Peyer's patch (tissue), 4 donors: ENCODE results near the gene PPP4R4.

Experiments used
- POLR2A ChIP-seq, 2 donors: fragments of 450-650 bp; IDR thresholded peaks; one replicate each; pipeline ENCODE4 v1.5.1; 2017; ENCODE audit warnings: antibody characterized with exemption in 2 of 2, mild to moderate bottlenecking in 2 of 2, moderate library complexity in 2 of 2
- TF ChIP-seq, protein P1 (sequence below), 6 experiments: fragments of 450-650 bp in 4 of 6; fragments of 200-600 bp in 2 of 6; sonication (generic) in 1 of 6; IDR thresholded peaks; one replicate each; pipeline ENCODE4 v1.5.1; 2017 to 2019; ENCODE audit warnings: antibody characterized with exemption in 6 of 6, mild to moderate bottlenecking in 3 of 6, moderate library complexity in 1 of 6

GRCh38 chr14:94285158-94285557 is 111.0 kb downstream of the PPP4R4 start:
- TF ChIP-seq, protein P1, sequence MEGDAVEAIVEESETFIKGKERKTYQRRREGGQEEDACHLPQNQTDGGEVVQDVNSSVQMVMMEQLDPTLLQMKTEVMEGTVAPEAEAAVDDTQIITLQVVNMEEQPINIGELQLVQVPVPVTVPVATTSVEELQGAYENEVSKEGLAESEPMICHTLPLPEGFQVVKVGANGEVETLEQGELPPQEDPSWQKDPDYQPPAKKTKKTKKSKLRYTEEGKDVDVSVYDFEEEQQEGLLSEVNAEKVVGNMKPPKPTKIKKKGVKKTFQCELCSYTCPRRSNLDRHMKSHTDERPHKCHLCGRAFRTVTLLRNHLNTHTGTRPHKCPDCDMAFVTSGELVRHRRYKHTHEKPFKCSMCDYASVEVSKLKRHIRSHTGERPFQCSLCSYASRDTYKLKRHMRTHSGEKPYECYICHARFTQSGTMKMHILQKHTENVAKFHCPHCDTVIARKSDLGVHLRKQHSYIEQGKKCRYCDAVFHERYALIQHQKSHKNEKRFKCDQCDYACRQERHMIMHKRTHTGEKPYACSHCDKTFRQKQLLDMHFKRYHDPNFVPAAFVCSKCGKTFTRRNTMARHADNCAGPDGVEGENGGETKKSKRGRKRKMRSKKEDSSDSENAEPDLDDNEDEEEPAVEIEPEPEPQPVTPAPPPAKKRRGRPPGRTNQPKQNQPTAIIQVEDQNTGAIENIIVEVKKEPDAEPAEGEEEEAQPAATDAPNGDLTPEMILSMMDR (IDR thresholded peaks at IDR 0.05): no peak
- no peak for TF ChIP-seq POLR2A (IDR thresholded peaks at IDR 0.05)
